GM12874 (cell line): ENCODE data around the gene TMEM95.

Experiments used
- CTCF ChIP-seq: IDR thresholded peaks from 2 replicates; pipeline ENCODE4 v1.5.1; 2011; ENCODE audit warnings: low read depth, mild to moderate bottlenecking, control low read depth, low read length, moderate library complexity; ENCODE audit not compliant: insufficient read depth

Gene TMEM95

DNA sequence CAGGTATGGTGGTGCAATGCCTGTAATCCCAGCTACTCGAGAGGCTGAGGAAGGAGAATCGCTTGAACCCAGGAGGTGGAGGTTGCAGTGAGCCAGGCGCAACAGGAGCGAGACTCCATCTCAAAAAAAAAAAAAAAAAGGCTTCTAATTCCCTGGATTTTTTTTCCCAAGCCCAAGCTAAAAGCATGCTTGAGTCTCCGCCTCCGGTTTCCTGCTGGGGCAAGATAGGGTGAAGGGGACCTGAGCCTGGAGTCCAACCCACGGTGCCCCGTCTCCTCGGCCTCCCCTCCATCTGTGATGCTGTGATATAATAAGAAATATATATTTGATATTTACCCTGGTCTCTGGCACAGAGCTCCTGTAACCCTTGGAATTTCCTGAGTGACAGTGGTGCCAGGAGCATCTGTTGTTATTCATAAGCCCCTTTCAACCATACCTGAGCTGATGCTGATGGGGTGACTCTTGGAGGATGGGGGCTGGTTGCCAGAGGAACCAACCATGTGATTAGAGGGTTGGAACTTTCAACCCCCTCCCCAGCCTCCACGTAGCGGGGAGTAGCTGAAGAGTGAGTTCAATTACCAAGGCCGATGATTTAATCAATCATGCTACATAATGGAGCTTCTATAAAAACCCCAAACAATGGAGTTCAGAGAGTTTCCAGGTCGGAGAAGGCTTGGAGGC is 13.1 kb downstream of the TMEM95 start:
- no peak for TF ChIP-seq CTCF

DNA sequence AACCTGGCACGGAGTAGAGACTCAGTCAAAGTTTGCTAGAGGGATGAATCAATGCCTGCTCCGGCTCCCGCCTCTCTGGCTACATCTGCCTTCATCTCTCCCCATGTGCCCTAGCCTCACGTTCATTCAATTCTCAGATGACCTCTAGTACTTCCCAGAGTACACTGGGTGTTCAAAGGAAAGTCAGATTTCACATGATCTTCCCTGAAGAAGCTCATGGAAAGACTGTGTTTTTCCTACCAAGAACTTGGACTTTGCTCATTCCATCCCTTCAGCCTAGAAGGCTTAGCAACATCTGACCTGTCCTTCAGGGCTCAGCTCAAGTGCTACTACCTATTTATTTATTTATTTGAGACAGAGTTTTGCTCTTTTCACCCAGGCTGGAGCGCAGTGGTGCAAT is 14.9 kb downstream of the TMEM95 start:
- no peak for TF ChIP-seq CTCF

- no peak for TF ChIP-seq CTCF
These were observed 15.9 kb downstream of the TMEM95 start for GRCh38 chr17:7370853-7371252.

DNA sequence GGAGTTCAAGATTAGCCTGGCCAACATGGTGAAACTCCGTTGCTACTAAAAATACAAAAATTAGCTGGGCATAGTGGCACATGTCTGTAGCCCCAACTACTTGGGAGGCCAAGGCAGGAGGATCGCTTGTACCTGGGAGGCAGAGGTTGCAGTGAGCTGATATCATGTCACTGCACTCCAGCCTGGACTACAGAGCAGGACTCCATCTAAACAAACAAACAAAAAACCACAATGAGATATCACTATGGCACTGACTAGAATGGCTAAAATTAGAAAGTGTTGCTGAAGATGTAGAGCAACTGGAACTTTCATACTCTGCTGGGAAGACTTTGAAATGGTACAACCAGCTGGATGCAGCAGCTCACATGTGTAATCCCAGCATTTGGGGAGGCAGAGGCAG is 19.4 kb downstream of the TMEM95 start:
- TF ChIP-seq CTCF, result no peak

DNA sequence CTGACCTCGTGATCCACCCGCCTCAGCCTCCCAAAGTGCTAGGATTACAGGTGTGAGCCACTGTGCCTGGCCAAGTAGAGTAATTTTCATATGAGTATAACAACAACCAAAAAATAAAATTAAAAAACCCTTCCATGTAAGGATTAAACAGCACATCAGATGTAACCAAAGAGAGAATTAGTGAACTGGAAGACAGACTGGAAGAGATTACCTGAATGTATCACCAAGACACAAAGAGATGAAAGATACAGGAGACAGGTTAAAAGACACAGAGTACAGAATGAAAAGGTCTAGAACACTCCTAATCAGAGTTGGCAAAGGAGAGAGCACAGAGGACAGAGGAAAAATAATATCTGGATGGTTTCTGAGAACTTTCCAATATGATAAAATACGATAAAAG is 24.2 kb downstream of the TMEM95 start:
- TF ChIP-seq CTCF, result no peak

DNA sequence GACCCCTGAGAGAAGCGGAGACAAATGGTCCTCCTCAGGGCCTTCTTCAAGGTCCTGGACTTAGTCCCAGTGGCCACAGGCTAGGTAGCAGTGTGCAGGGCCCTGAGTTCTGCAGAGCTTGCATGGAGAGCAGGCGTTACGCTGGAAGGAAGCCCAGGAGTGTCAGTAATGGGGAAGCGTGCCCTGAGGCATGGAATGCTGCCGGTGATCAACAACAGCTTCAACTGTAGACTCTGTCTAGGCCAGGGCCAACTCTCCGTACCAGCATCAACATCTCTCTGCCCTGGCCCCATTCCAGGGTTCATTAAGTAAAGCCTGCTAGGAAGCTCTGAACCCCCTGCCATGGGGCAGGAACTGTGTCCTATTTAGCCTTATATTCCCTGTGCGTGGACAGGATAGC is 25.4 kb downstream of the TMEM95 start:
- no peak for TF ChIP-seq CTCF

GRCh38 chr17:7380855-7381683 is 26.1 kb downstream of the TMEM95 start, which contains the start of gene TNK1:
TSS of gene TNK1 (plus strand) at chr17:7381089. CDS start at chr17:7382927, 1,838 bp downstream.
- TF ChIP-seq CTCF, result no peak
